Measurements from ENCODE around the gene GALNT9. TPM values are rescaled to one million over a fixed set of nuclear protein-coding genes. Genes with fewer than 3 reads are reported as not detected.

Gene GALNT9
- total RNA-seq, 6 experiments from 2014 or later = not detected

- Histone ChIP-seq H3K4me3 (no peak overlapping the region), H3K27me3 (no peaks in the 10 kb centered on the region), H3K36me3 (no peaks in the 10 kb centered on the region), H3K4me1 (no peaks in the 10 kb centered on the region), H3K9me3 (no peaks in the 10 kb centered on the region), H3K27ac (no peak overlapping the region)
- ATAC-seq = no peak
- intact Hi-C loops (cut with DNase I) = no loop called here
- 47% methylated on average over 1 of the region's 1 CpG for WGBS (ENCODE audit: insufficient coverage, low coverage, low lambda C conversion rate, missing lambda C conversion rate)
- no peak for TF ChIP-seq POLR2A (IDR thresholded peaks at IDR 0.05)
- no peak for TF ChIP-seq CTCF (IDR thresholded peaks at IDR 0.05)
- no peak for DNase-seq
Observed at GRCh38 chr12:132226604-132227003, 102.8 kb downstream of the GALNT9 start.

GRCh38 chr12:132225214-132225613 lies 104.2 kb downstream of the GALNT9 start:
- Histone ChIP-seq H3K4me3 (no peak overlapping the region), H3K36me3 (no peaks in the 10 kb centered on the region), H3K4me1 (no peaks in the 10 kb centered on the region), H3K27ac (no peak overlapping the region), H3K9me3 (no peaks in the 10 kb centered on the region), H3K27me3 (no peaks in the 10 kb centered on the region)
- 92% methylated on average over 1 of the region's 1 CpG for WGBS (ENCODE audit: insufficient coverage, low coverage, low lambda C conversion rate, missing lambda C conversion rate)
- ATAC-seq = no peak
- intact Hi-C loops (cut with DNase I) = no loop called here
- DNase-seq = no peak
- no peak for TF ChIP-seq POLR2A (IDR thresholded peaks at IDR 0.05)
- no peak for TF ChIP-seq CTCF (IDR thresholded peaks at IDR 0.05)

- 86% methylated on average over 2 of the region's 2 CpGs for WGBS (ENCODE audit: insufficient coverage, low coverage, low lambda C conversion rate, missing lambda C conversion rate)
- no peaks in the 10 kb centered on the region for H3K4me1 ChIP-seq
- ATAC-seq (no peak), DNase-seq (no peak)
- H3K36me3 ChIP-seq = no peaks in the 10 kb centered on the region
- no peak overlapping the region for H3K4me3 ChIP-seq
- no peaks in the 10 kb centered on the region for H3K9me3 ChIP-seq
- H3K27me3 ChIP-seq = no peaks in the 10 kb centered on the region
- intact Hi-C loops (cut with DNase I) = no loop called here
- no peak for TF ChIP-seq POLR2A (IDR thresholded peaks at IDR 0.05)
- TF ChIP-seq CTCF (IDR thresholded peaks at IDR 0.05) = no peak
- H3K27ac ChIP-seq = no peak overlapping the region
Observed at GRCh38 chr12:132224484-132224883, 104.9 kb downstream of the GALNT9 start.

- Histone ChIP-seq H3K36me3 (no peaks in the 10 kb centered on the region), H3K9me3 (no peaks in the 10 kb centered on the region), H3K27ac (no peak overlapping the region), H3K27me3 (no peaks in the 10 kb centered on the region), H3K4me3 (no peak overlapping the region), H3K4me1 (no peaks in the 10 kb centered on the region)
- no peak for ATAC-seq
- TF ChIP-seq POLR2A (IDR thresholded peaks at IDR 0.05) (no peak), CTCF (IDR thresholded peaks at IDR 0.05) (no peak)
- DNase-seq = no peak
- WGBS (ENCODE audit: insufficient coverage, low coverage, low lambda C conversion rate, missing lambda C conversion rate) = 59% methylated on average over 4 of the region's 6 CpGs
- intact Hi-C loops (cut with DNase I) = no loop called here
Observed at GRCh38 chr12:132222808-132223173, 106.6 kb downstream of the GALNT9 start.

Measured in right lobe of liver (tissue), 6 donors.